ENCODE results near the gene ASPSCR1.

GRCh38 chr17:81998212-81998611, 20.8 kb downstream of the ASPSCR1 start:
- TF ChIP-seq CBFB (CRISPR knock-in tag; IDR thresholded peaks at IDR 0.05; ENCODE audit: low read depth) (no peak), SOX15 (CRISPR knock-in tag; IDR thresholded peaks at IDR 0.05) (no peak), NR1H2 (CRISPR knock-in tag; IDR thresholded peaks at IDR 0.05) (no peak), ZNF121 (CRISPR knock-in tag; IDR thresholded peaks at IDR 0.05) (no peak), PREB (CRISPR knock-in tag; IDR thresholded peaks at IDR 0.05; ENCODE audit: borderline replicate concordance) (no peak), CTCF (IDR thresholded peaks at IDR 0.05) (no peak), E2F4 (CRISPR knock-in tag; IDR thresholded peaks at IDR 0.05; ENCODE audit: borderline replicate concordance, low read depth) (no peak), JAZF1 (CRISPR knock-in tag; IDR thresholded peaks at IDR 0.05) (no peak), FOXP1 (CRISPR knock-in tag; IDR thresholded peaks at IDR 0.05; ENCODE audit: borderline replicate concordance) (no peak), NR3C1 (CRISPR knock-in tag; conservative IDR thresholded peaks at IDR 0.05; ENCODE audit: low read depth) (no peak), AFF4 (CRISPR knock-in tag; IDR thresholded peaks at IDR 0.05; ENCODE audit: borderline replicate concordance) (no peak), MAX (CRISPR knock-in tag; IDR thresholded peaks at IDR 0.05) (no peak), IRF1 (CRISPR knock-in tag; IDR thresholded peaks at IDR 0.05) (no peak)
